T-cell (primary cell): ENCODE data around the gene ZNF521. TPM values are rescaled to one million over a fixed set of nuclear protein-coding genes. Genes with fewer than 3 reads are reported as not detected.

Experiments used
- ATAC-seq, 4 experiments: fragments of 200-7000 bp in 3 of 4; fragments of 150-1000 bp in 1 of 4; cut with Tn5 transposase; replicated peaks in 1 of 4; 1 replicate in 3 of 4; 2 replicates in 1 of 4; pipeline ENCODE4 v1.10.0; 2021; ENCODE audit warnings: moderate library complexity in 3 of 4, mild to moderate bottlenecking in 2 of 4, moderate number of reproducible peaks in 1 of 4
- CTCF ChIA-PET, 2 donors: fragments of 300-600 bp; sonication (Branson Sonifier 250); formaldehyde crosslinking; loops; one replicate each; lab custom pipeline; 2022; ENCODE audit warnings: antibody characterized with exemption in 2 of 2; lab: Charles Lee
- POLR2A ChIA-PET, 2 donors: fragments of 300-600 bp; sonication (Branson Sonifier 250); formaldehyde crosslinking; loops; one replicate each; lab custom pipeline; 2022; ENCODE audit warnings: antibody characterized with exemption in 2 of 2; lab: Charles Lee
- DNase-seq, 35 experiments: peaks; one replicate each; pipeline versions ENCODE4 v3.0.0 to v3.0.0-alpha.2; 2013 to 2023
- H3K27ac ChIP-seq: one replicate; pipeline ENCODE4 v1.5.1; 2013; ENCODE audit warnings: low read length
- H3K27me3 ChIP-seq, 2 experiments: replicated peaks in 1 of 2; 1 replicate in 1 of 2; 2 replicates in 1 of 2; pipeline versions ENCODE4 v1.6.1 to v1.7.0; 2013; ENCODE audit warnings: low read length in 1 of 2, mixed read lengths in 1 of 2; ENCODE audit not compliant: control insufficient read depth in 2 of 2, insufficient read depth in 2 of 2; ENCODE audit errors: extremely low read depth in 1 of 2
- H3K36me3 ChIP-seq, 2 donors: 1 replicate in 1 of 2; 2 replicates in 1 of 2; pipeline versions ENCODE4 v1.6.1 to v1.7.0; 2013; ENCODE audit warnings: low read length in 1 of 2; ENCODE audit not compliant: control insufficient read depth in 2 of 2, insufficient read depth in 1 of 2; ENCODE audit errors: extremely low read depth in 1 of 2
- H3K4me1 ChIP-seq, 2 experiments: 1 replicate in 1 of 2; 2 replicates in 1 of 2; pipeline versions ENCODE4 v1.6.1 to v1.7.0; 2013; ENCODE audit warnings: low read length in 2 of 2, mixed read lengths in 1 of 2; ENCODE audit not compliant: insufficient read depth in 2 of 2, control insufficient read depth in 1 of 2; ENCODE audit errors: extremely low read depth in 1 of 2
- H3K4me3 ChIP-seq, 2 donors: 1 replicate in 1 of 2; 2 replicates in 1 of 2; pipeline versions ENCODE4 v1.5.1 to v1.7.0; 2013; ENCODE audit warnings: mild to moderate bottlenecking in 2 of 2, low read length in 1 of 2, moderate library complexity in 1 of 2; ENCODE audit not compliant: control insufficient read depth in 1 of 2; ENCODE audit errors: extremely low read depth in 1 of 2
- H3K9me3 ChIP-seq: 2 replicates; pipeline ENCODE4 v1.7.0; 2013
- H3K27ac Mint-ChIP-seq, 2 donors: one replicate each; pipeline ENCODE4 v1.8.0; 2020 to 2021; ENCODE audit warnings: mild to moderate bottlenecking in 2 of 2, mixed read lengths in 2 of 2
- H3K27me3 Mint-ChIP-seq, 2 donors: one replicate each; pipeline ENCODE4 v1.8.0; 2021 to 2022; ENCODE audit warnings: mixed read lengths in 2 of 2
- H3K36me3 Mint-ChIP-seq: one replicate; pipeline ENCODE4 v1.8.0; 2021; ENCODE audit warnings: mixed read lengths
- H3K4me1 Mint-ChIP-seq, 3 donors: one replicate each; pipeline ENCODE4 v1.8.0; 2020 to 2022; ENCODE audit warnings: mixed read lengths in 3 of 3, mild to moderate bottlenecking in 1 of 3
- H3K4me3 Mint-ChIP-seq, 3 donors: one replicate each; pipeline ENCODE4 v1.8.0; 2020 to 2022; ENCODE audit warnings: mild to moderate bottlenecking in 3 of 3, mixed read lengths in 3 of 3, moderate library complexity in 3 of 3
- H3K9me3 Mint-ChIP-seq, 3 donors: one replicate each; pipeline ENCODE4 v1.8.0; 2020 to 2022; ENCODE audit warnings: mixed read lengths in 3 of 3
- WGBS: methylation state at CpG from one replicate; pipeline ENCODE4 v1.1.5; 2013; ENCODE audit warnings: missing lambda C conversion rate; ENCODE audit not compliant: insufficient coverage; 5-methylcytosine and 5-hydroxymethylcytosine counted together
- total RNA-seq, 35 experiments: library from RNA in 6 of 35; stranded (reverse) in 6 of 35; fragments of 120-200 nt in 1 of 35; gene quantifications; one replicate each; pipeline versions ENCODE4 v1.2.1 to v1.2.4 and lab custom pipeline; 2013 to 2026

Gene ZNF521
- total RNA-seq, 5 donors from 2014 or later (not counting 1 experiment from before 2014, with no cell fraction given): 0.30 to 2.3 (median 1.4) TPM

DNA sequence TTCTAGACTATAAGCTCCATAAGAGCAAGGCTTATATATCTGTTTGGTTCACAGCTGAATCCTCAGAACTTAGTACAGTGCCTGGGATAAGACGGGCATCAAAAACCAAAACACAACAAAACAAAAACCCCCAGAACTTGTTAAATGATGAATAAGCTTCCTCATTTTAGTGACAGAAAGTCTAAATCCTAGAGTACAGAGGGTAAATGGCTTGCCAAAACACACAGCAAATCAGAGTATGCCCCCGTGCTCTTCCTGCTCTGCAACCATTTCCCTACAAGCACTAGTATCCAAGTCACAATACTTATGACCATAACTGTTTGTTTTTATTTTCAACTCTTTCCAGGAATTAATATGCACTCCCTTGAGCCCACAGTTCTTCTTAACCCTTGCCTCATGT lies 10.1 kb downstream of the ZNF521 start:
- ChIA-PET CTCF (no interaction called here), POLR2A (no interaction called here)
- Mint-ChIP-seq H3K27me3 (peaks cover 17 to 37% of the 10 kb centered on the region in 2 donors), H3K36me3 (no peaks in the 10 kb centered on the region), H3K4me3 (no peak overlapping the region), H3K9me3 (peaks cover 0 to 5% (median 0%) of the 10 kb centered on the region in 3 donors), H3K4me1 (no peaks in the 10 kb centered on the region), H3K27ac (no peak overlapping the region)
- Histone ChIP-seq H3K27me3 (peaks cover 0 to 8% of the 10 kb centered on the region in 2 experiments), H3K36me3 (no peaks in the 10 kb centered on the region), H3K4me1 (no peaks in the 10 kb centered on the region), H3K9me3 (no peaks in the 10 kb centered on the region), H3K4me3 (no peak overlapping the region), H3K27ac (no peak overlapping the region)
- WGBS: 20% methylated on average over 1 of the region's 2 CpGs
- DNase-seq (no peak), ATAC-seq (no peak)

DNA sequence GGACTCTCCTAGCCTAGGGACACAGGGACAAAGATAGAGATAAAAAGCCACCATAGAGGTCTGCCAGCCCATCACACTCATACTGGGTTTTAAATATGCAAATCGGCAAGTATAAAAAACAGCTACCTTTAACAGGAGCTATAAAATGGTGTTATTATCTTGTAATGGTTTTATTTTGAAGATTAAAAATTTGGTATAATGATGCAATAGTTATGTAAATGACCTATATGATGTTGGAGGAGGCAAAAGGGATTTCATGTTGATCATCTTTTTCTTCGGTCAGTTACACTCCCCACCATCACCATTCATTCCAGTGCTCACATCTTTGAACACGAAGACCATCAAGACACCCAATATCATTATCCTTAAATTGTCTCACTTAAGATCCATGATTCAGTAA lies 11.2 kb downstream of the ZNF521 start:
- 80% methylated on average over 1 of the region's 3 CpGs for WGBS
- no peak for ATAC-seq
- no peaks in the 10 kb centered on the region for H3K36me3 ChIP-seq
- no peaks in the 10 kb centered on the region for H3K4me1 ChIP-seq
- peaks cover 0 to 5% (median 0%) of the 10 kb centered on the region in 3 donors for H3K9me3 Mint-ChIP-seq
- DNase-seq: no peak
- no peak overlapping the region for H3K27ac ChIP-seq
- peaks cover 0 to 8% of the 10 kb centered on the region in 2 experiments for H3K27me3 ChIP-seq
- peaks cover 15 to 39% of the 10 kb centered on the region in 2 donors for H3K27me3 Mint-ChIP-seq
- H3K4me3 Mint-ChIP-seq: no peak overlapping the region
- H3K36me3 Mint-ChIP-seq: no peaks in the 10 kb centered on the region
- POLR2A ChIA-PET: no interaction called here
- H3K4me1 Mint-ChIP-seq: no peaks in the 10 kb centered on the region
- H3K27ac Mint-ChIP-seq: no peak overlapping the region
- CTCF ChIA-PET: no interaction called here
- H3K4me3 ChIP-seq: no peak overlapping the region
- no peaks in the 10 kb centered on the region for H3K9me3 ChIP-seq

DNA sequence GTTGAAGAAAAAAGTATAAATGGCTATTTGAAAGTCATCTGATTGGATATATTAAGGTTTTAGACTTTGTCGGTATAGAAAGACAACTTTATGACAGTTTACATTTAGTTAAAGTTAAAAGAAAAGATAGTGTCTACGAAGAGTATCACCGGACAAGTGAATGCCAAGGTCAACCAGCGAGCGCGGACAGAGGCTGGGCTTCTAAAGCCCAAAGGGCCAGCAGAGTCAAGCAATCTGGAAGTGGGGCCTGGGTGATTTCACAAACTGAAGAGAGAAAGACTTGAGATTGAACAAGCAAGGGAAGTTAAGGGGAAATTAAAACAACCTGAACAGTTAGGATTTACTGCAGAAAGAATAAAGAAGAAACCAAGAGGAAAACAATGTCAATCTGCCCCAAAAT lies 16.3 kb downstream of the ZNF521 start:
- peaks cover 0 to 5% (median 0%) of the 10 kb centered on the region in 3 donors for H3K9me3 Mint-ChIP-seq
- no peaks in the 10 kb centered on the region for H3K4me1 Mint-ChIP-seq
- Histone ChIP-seq H3K9me3 (no peaks in the 10 kb centered on the region), H3K4me3 (no peak overlapping the region), H3K27ac (no peak overlapping the region), H3K36me3 (no peaks in the 10 kb centered on the region), H3K27me3 (peaks cover 0 to 8% of the 10 kb centered on the region in 2 experiments), H3K4me1 (no peaks in the 10 kb centered on the region)
- no peak overlapping the region for H3K27ac Mint-ChIP-seq
- ChIA-PET CTCF (no interaction called here), POLR2A (no interaction called here)
- peaks cover 5 to 30% of the 10 kb centered on the region in 2 donors for H3K27me3 Mint-ChIP-seq
- no peak overlapping the region for H3K4me3 Mint-ChIP-seq
- DNase-seq: no peak
- WGBS: 94% methylated on average over 5 of the region's 6 CpGs
- ATAC-seq: no peak
- H3K36me3 Mint-ChIP-seq: no peaks in the 10 kb centered on the region

DNA sequence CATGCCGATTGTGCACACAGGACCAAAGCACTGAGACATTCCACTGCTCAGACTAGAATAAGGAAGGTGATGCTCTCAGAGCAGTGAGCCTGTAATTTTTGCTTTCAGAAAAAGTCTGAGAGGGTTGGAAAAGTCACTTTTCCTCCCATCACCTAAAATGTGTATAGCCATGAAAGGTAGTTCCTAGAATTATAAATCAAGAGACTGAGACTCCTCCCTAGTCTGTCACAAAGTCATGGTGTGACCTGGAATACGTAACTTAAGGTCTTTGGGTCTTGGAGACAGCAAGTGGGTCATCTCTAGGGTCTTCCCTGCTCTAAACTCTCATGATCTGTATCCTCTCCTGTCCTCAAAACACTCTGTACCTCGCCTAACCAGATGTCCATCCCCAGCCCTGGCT lies 16.9 kb downstream of the ZNF521 start:
- ChIA-PET CTCF (no interaction called here), POLR2A (no interaction called here)
- H3K4me3 Mint-ChIP-seq: no peak overlapping the region
- no peak for DNase-seq
- no peaks in the 10 kb centered on the region for H3K36me3 Mint-ChIP-seq
- Histone ChIP-seq H3K27me3 (peaks cover 0 to 7% of the 10 kb centered on the region in 2 experiments), H3K4me3 (no peak overlapping the region), H3K27ac (no peak overlapping the region), H3K36me3 (no peaks in the 10 kb centered on the region), H3K9me3 (no peaks in the 10 kb centered on the region), H3K4me1 (no peaks in the 10 kb centered on the region)
- no peak overlapping the region for H3K27ac Mint-ChIP-seq
- no peaks in the 10 kb centered on the region for H3K4me1 Mint-ChIP-seq
- peaks cover 0 to 5% (median 0%) of the 10 kb centered on the region in 3 donors for H3K9me3 Mint-ChIP-seq
- WGBS: 40% methylated on average over 2 of the region's 3 CpGs
- H3K27me3 Mint-ChIP-seq: peaks cover 5 to 30% of the 10 kb centered on the region in 2 donors
- ATAC-seq: no peak

DNA sequence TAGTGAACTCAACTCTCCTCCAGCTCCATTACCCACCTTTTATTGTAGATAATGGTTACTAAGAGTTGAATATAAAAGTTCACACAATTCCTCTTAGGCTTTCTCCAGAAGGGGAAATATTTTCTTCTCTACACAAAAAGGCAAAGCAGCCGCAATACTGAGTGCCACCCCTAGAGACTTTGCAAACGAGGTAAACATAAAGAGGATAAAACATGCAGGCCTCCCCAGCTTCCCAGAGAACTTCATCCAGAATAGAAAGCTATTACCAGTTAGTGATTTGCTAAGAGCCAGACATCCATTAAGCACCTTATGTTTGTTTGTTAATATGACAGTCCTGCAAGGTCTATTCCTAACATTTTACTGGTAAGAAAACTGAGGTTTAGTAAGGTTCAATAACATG lies 17.4 kb downstream of the ZNF521 start:
- ATAC-seq: no peak
- H3K27me3 Mint-ChIP-seq: peaks cover 5 to 33% of the 10 kb centered on the region in 2 donors
- CTCF ChIA-PET: no interaction called here
- no peak overlapping the region for H3K4me3 Mint-ChIP-seq
- Histone ChIP-seq H3K27ac (no peak overlapping the region), H3K4me3 (no peak overlapping the region), H3K9me3 (no peaks in the 10 kb centered on the region), H3K4me1 (no peaks in the 10 kb centered on the region), H3K36me3 (no peaks in the 10 kb centered on the region), H3K27me3 (peaks cover 0 to 5% of the 10 kb centered on the region in 2 experiments)
- WGBS: no CpG with 5 or more reads among the region's 2 CpGs
- peaks cover 0 to 5% (median 0%) of the 10 kb centered on the region in 3 donors for H3K9me3 Mint-ChIP-seq
- POLR2A ChIA-PET: no interaction called here
- no peak for DNase-seq
- no peaks in the 10 kb centered on the region for H3K4me1 Mint-ChIP-seq
- no peak overlapping the region for H3K27ac Mint-ChIP-seq
- H3K36me3 Mint-ChIP-seq: no peaks in the 10 kb centered on the region

DNA sequence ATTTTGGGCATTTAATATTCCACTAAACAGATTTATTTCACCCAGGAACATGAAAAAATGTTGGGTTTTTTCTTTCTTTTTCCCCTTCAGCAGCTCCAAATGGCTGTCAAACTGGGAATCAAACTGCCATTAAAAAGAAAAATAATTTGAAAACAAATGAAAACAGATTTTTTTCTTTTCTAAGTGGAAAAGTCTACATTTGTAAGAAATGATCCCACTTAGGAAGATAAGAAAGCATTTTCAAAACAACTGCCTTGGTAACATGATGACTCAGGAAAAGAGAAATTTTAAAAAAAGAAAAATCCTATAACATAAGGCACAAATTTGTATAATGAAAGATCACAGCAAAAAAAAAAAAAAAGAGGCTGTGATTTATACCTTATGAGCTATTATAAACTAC lies 20.0 kb downstream of the ZNF521 start:
- no peaks in the 10 kb centered on the region for H3K27me3 ChIP-seq
- Mint-ChIP-seq H3K27me3 (peaks cover 4 to 35% of the 10 kb centered on the region in 2 donors), H3K4me3 (no peak overlapping the region), H3K4me1 (no peaks in the 10 kb centered on the region), H3K9me3 (peaks cover 0 to 3% (median 0%) of the 10 kb centered on the region in 3 donors), H3K36me3 (no peaks in the 10 kb centered on the region), H3K27ac (no peak overlapping the region)
- H3K9me3 ChIP-seq: no peaks in the 10 kb centered on the region
- no peak overlapping the region for H3K4me3 ChIP-seq
- ChIA-PET CTCF (no interaction called here), POLR2A (interaction anchor here in 1 of 2 donors (0.6 kb wide), 1 partner anchor 868 kb away, joined by 3 read pairs; no protein-coding TSS in a partner anchor)
- H3K36me3 ChIP-seq: no peaks in the 10 kb centered on the region
- ATAC-seq: no peak
- no peak overlapping the region for H3K27ac ChIP-seq
- no peak for DNase-seq
- H3K4me1 ChIP-seq: no peaks in the 10 kb centered on the region

DNA sequence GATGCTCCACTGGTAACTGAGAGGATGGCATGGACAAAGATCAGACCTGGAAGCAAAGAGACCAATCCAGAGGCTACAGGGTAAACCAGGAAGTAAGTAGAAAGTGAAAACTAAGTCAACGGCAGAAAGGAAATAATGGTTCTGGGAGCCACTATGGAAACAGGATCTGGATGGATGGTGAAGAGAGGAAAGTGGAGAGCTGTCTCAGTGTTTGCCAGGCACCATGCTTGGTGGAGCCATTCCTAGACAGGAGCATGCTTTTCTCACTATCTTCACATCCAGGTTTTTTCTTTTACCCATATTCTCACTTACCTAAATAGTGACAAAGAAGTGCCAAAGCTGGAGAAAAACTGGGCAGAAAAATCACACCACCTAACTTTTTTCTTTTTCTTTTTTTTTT lies 22.2 kb downstream of the ZNF521 start:
- CTCF ChIA-PET: no interaction called here
- Mint-ChIP-seq H3K36me3 (no peaks in the 10 kb centered on the region), H3K27me3 (peaks cover 4 to 36% of the 10 kb centered on the region in 2 donors), H3K9me3 (peaks cover 0 to 3% (median 0%) of the 10 kb centered on the region in 3 donors), H3K4me1 (no peaks in the 10 kb centered on the region), H3K27ac (no peak overlapping the region), H3K4me3 (no peak overlapping the region)
- Histone ChIP-seq H3K4me1 (no peaks in the 10 kb centered on the region), H3K27ac (no peak overlapping the region), H3K4me3 (no peak overlapping the region), H3K36me3 (no peaks in the 10 kb centered on the region), H3K27me3 (no peaks in the 10 kb centered on the region), H3K9me3 (no peaks in the 10 kb centered on the region)
- DNase-seq: no peak
- ATAC-seq: no peak
- WGBS: no CpG with 5 or more reads among the region's 1 CpG
- POLR2A ChIA-PET: no interaction called here
